Right ventricle myocardium superior (tissue), 1 donor: ENCODE data around the gene PIGV. TPM values are rescaled to one million over a fixed set of nuclear protein-coding genes. Genes with fewer than 3 reads are reported as not detected.
A peak's percentile ranks its signal among the peaks of the same experiment; 100 is the strongest.

Source experiments
- ATAC-seq: fragments of 200-7000 bp; cut with Tn5 transposase; one replicate; pipeline ENCODE4 v1.9.1; 2020; ENCODE audit warnings: mild to moderate bottlenecking; ENCODE audit not compliant: poor library complexity
- DNase-seq: peaks from one replicate; pipeline ENCODE4 v3.0.0-alpha.2; 2020
- intact Hi-C: fragments of 100-400 bp; cut with DNase I; formaldehyde crosslinking; loops from one replicate; pipeline ENCODE4 v1.11.2; 2022
- total RNA-seq: library from RNA; stranded (reverse); fragmentation: NEBNext Ultra II Directional; extraction: Animal tissue kit (Norgen Biotek cat#: 25700); gene quantifications from one replicate; pipeline ENCODE4 v1.2.1, GENCODE V29; 2021
- donor health status: DM: no; HTN: yes; CAD: no; lungs with severe emphysema.

PIGV gene
- total RNA-seq, 1 donor from 2014 or later: 5.5 TPM

GRCh38 chr1:26768755-26769154, 19.0 kb upstream of the PIGV start:
- ATAC-seq: peak; percentile 38
- no peak for DNase-seq

DNA sequence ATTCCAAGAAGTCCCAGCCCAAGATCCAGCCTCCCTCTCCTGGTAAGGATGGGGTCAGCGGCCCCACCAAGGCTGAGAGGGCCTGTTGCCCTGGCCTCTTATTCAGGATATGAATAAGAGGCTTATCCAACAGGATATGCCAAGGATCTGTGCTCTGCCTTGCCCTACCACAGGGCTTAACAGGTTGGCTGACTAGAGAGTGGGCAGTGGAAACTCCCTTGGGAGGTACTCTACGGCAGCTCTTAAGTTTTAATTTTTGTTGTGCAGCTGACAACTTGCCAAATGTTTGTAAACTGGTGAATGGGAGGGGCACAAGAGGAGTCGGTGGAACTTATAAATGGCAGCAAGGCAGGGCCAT, 16.5 kb upstream of the PIGV start:
- DNase-seq (no peak), ATAC-seq (peak; percentile 6)
- intact Hi-C loops: no loop called here

More at GRCh38 chr1:26768755-26769154, 19.0 kb upstream of the PIGV start:
- intact Hi-C loops: no loop called here

- ATAC-seq (peak; percentile 67), DNase-seq (no peak)
- intact Hi-C loops: no loop called here
Observed at GRCh38 chr1:26771643-26772321, 16.0 kb upstream of the PIGV start.

- ATAC-seq: no peak
- no peak for DNase-seq
- intact Hi-C loops: no loop called here
Observed at GRCh38 chr1:26772687-26773086, 15.1 kb upstream of the PIGV start.

GRCh38 chr1:26774462-26774861, 13.3 kb upstream of the PIGV start:
- intact Hi-C loops: no loop called here
- DNase-seq (no peak), ATAC-seq (no peak)

- intact Hi-C loops: no loop called here
- ATAC-seq: no peak
- no peak for DNase-seq
Observed at GRCh38 chr1:26775666-26776065, 12.1 kb upstream of the PIGV start.

GRCh38 chr1:26779098-26779668, 8.6 kb upstream of the PIGV start:
- ATAC-seq (no peak), DNase-seq (no peak)
- intact Hi-C loops: no loop called here

DNA sequence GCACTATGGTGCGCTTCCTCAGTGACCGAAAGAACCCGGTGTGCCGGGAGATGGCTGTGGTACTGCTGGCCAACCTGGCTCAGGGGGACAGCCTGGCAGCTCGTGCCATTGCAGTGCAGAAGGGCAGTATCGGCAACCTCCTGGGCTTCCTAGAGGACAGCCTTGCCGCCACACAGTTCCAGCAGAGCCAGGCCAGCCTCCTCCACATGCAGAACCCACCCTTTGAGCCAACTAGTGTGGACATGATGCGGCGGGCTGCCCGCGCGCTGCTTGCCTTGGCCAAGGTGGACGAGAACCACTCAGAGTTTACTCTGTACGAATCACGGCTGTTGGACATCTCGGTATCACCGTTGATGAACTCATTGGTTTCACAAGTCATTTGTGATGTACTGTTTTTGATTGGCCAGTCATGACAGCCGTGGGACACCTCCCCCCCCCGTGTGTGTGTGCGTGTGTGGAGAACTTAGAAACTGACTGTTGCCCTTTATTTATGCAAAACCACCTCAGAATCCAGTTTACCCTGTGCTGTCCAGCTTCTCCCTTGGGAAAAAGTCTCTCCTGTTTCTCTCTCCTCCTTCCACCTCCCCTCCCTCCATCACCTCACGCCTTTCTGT, 7.3 kb upstream of the PIGV start:
- intact Hi-C loops: no loop called here
- DNase-seq (no peak), ATAC-seq (no peak)

GRCh38 chr1:26781206-26781825, 6.4 kb upstream of the PIGV start:
- ATAC-seq (no peak), DNase-seq (no peak)
- intact Hi-C loops: no loop called here

DNA sequence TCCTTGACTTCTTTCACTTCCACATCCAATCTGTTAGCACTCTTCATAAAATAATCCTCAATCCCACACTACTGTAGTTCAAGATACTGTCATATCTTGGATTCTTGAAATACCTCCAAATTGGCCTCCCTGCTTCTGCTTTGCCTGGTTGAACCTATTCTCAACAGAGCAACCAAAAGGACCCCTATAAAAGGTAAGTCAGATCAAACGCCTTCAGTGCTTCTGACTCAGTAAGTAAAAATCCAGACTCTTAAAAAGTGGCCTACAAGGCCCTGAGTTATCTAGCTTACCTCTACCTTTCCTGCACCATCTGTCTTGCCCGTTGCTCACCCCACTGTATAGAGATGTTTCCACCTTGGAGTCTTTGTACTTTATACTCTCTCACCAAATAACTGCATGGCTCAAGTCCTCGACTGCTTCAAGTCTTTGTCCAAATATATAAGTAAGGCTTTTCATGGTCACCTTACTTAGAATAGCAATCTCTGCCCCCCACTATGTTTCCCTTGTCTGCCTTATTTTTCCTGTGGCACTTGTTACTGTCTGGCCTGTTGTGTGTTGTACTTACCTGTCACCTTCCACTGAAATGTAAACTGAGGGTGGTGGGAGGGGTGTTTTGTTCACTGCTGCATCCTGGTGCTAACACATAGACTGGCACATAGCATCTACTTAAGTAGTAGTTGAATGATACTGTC, 5.1 kb upstream of the PIGV start:
- intact Hi-C loops: no loop called here
- ATAC-seq: no peak
- no peak for DNase-seq

- intact Hi-C loops: no loop called here
Observed at GRCh38 chr1:26783646-26784022, 4.1 kb upstream of the PIGV start.

GRCh38 chr1:26784023-26784871, 3.5 kb upstream of the PIGV start:
- intact Hi-C loops: no loop called here
- DNase-seq: peak; percentile 66
- ATAC-seq: peak; percentile 34

More at GRCh38 chr1:26783646-26784022, 4.1 kb upstream of the PIGV start:
- ATAC-seq (no peak), DNase-seq (no peak)

GRCh38 chr1:26784886-26785285, 2.9 kb upstream of the PIGV start:
- ATAC-seq (no peak), DNase-seq (no peak)
- intact Hi-C loops: no loop called here

DNA sequence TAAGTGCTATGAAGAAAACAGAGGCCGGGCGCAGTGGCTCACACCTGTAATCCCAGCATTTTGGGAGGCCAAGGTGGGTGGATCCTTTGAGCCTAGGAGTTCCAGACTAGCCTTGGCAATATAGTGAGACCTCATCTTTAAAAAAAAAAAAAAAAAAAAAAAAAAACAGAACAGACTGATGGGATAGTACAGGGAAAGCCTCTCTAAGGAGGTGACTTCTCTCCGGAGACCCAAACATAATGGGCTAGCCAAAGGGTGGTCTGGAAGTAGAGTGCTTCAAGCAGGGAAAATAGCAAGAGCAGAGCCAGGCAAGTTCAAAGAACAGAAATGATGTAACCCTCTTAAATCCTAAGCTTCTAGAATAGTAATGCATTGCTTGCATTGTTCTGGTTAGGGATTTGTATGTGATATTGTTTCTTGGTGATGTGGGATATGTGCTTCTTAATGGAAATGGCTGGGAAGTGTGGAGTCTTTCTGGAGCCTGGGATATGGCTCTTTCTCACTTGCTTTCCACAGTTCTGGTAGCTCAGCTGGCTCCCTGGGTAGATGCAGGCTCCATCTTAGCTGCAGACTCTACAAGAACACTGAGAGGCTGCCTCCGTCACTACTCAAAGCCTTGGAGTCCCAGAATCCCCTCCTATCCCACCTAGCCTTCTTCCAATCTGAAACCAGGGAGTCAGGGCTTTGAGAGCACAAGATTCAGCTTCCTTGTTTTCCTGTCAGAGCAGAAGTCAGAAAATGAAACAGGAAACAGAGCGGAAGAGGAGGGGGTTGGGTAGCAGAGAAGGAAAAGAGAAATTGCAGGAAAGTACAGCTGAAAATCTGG, 1.9 kb upstream of the PIGV start:
- intact Hi-C loops: no loop called here
- no peak for DNase-seq
- no peak for ATAC-seq

DNA sequence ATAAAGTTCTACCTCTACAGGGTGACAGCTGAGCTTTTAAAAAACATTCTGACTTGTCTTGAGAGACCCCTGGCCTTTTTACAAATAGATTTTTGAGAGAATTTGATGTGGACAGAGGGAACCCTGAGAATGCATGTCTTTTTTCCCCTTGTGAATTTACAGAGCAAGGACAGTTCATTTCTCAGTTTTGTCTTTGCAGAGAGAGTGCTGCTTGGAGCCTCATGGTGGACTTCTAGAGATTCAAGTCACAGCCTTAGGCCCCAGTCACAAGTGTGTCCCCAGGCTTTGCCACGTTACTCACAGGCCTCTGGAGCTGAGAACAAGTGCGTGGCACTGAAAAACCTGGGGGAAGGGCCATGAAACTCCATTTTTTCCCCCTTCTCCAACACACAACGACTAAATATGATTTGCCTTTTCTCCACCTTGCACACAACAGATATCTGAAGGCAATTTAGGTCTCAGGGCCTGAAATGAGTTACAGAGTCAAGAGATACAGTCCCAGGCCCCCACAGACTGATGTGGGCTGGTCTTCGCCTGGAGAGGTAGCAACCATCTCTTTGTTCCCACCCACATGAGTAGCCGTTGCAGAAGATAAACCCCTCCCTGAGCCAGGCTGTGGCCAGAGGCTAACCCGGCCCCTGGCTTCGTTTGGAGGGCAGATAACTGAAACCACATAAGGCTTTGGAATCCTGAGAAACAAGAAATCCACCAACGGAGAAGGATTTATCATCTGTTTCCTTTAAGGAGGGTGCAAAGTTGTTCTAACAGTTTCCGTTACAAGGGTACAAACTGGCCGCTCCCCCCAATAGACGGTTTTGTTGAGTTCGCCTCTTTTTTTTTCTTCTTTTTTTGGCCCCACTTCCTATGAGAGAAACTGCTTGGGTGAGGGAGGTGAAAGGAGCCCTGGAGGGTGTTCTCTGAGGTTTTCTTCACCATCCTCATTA, 1.0 kb upstream of the PIGV start:
- DNase-seq (peak; percentile 81), ATAC-seq (peak; percentile 42)
- intact Hi-C loops: no loop called here

- intact Hi-C loops: no loop called here
- ATAC-seq: peak; percentile 8
- no peak for DNase-seq
Observed at GRCh38 chr1:26787381-26787705, 407 bp upstream of the PIGV start.

GRCh38 chr1:26788515-26788785, 700 bp downstream of the PIGV start:
- no peak for DNase-seq
- intact Hi-C loops: loop anchor here (2.0 kb wide), 1 partner anchor 94 kb away; no protein-coding TSS in a partner anchor
- peak; percentile 3 for ATAC-seq
